Measurements from ENCODE around the gene COL18A1. TPM values are rescaled to one million over a fixed set of nuclear protein-coding genes. Genes with fewer than 3 reads are reported as not detected.
"Not testable (repeated sequence)": the region's sequence is repeated elsewhere in the genome, so short reads cannot be mapped to it uniquely, and the experiment has no call there.

COL18A1 gene
- total RNA-seq, 2 donors from 2014 or later: 0.31 to 1.3 TPM

DNA sequence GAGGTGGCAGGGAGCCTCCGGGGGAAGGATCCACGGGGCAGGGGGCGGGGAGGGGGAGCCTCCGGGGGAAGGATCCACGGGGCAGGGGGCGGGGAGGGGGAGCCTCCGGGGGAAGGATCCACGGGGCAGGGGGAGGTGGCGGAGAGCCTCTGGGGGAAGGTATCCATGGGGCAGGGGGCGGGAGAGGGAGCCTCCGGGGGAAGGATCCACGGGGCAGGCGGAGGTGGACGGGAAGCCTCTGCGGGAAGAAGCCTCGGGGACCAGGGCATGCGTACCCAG, 126.1 kb downstream of the COL18A1 start:
- not testable (repeated sequence) for DNase-seq (ENCODE audit: low spot score); H3K4me3 Mint-ChIP-seq; H3K27me3 Mint-ChIP-seq

GRCh38 chr21:45531393-45532215, 126.6 kb downstream of the COL18A1 start:
- Mint-ChIP-seq H3K4me1 (ENCODE audit: low read depth in 2 of 2) (peaks cover 0 to 9% of the 10 kb centered on the region in 2 donors), H3K36me3 (no peaks in the 10 kb centered on the region), H3K27ac (no peak overlapping the region), H3K4me3 (no peak overlapping the region), H3K9me3 (no peaks in the 10 kb centered on the region), H3K27me3 (no peaks in the 10 kb centered on the region)
- DNase-seq (ENCODE audit: low spot score) (peak; percentile 56), ATAC-seq (no peak)

More for the DNA sequence above, 126.1 kb downstream of the COL18A1 start:
- not testable (repeated sequence) for H3K9me3 Mint-ChIP-seq; H3K36me3 Mint-ChIP-seq; ATAC-seq; H3K4me1 Mint-ChIP-seq (ENCODE audit: low read depth in 2 of 2); H3K27ac Mint-ChIP-seq

GRCh38 chr21:45532826-45533360, 127.9 kb downstream of the COL18A1 start:
- Mint-ChIP-seq H3K9me3 (no peaks in the 10 kb centered on the region), H3K27me3 (no peaks in the 10 kb centered on the region), H3K4me1 (ENCODE audit: low read depth in 2 of 2) (peaks cover 0 to 9% of the 10 kb centered on the region in 2 donors), H3K4me3 (no peak overlapping the region), H3K27ac (peak overlapping the region in 1 of 2 donors; percentile 54), H3K36me3 (no peaks in the 10 kb centered on the region)
- ATAC-seq: no peak
- peak; percentile 49 for DNase-seq (ENCODE audit: low spot score)

DNA sequence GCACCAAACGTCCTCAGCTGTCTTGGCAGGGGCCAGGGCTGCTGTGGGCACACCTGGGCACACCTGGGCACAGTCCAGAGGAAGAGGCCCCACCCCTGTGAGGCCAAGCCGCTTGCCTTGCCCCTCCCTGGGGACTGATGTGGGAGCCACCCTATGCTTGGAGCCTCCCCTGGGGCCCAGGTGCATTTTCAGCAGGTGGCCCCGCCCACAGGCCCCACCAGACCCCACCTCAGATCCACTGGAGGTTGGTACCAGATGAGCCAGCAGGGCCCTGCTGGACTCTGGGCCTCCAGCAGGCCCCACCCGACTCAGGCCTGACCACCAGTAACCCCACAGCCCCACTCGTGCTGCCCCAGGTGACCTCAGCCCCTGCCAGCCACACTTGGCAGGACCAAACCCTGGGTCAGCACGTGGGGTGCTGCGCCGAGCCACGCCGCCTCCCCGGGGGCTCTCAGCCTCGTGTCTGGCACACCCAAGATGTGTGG, 128.4 kb downstream of the COL18A1 start:
- peaks cover 0 to 9% of the 10 kb centered on the region in 2 donors for H3K4me1 Mint-ChIP-seq (ENCODE audit: low read depth in 2 of 2)
- H3K27ac Mint-ChIP-seq: no peak overlapping the region
- no peaks in the 10 kb centered on the region for H3K27me3 Mint-ChIP-seq
- no peak overlapping the region for H3K4me3 Mint-ChIP-seq
- no peaks in the 10 kb centered on the region for H3K36me3 Mint-ChIP-seq
- ATAC-seq (no peak), DNase-seq (ENCODE audit: low spot score) (peak; percentile 58)
- no peaks in the 10 kb centered on the region for H3K9me3 Mint-ChIP-seq

- peaks cover 0 to 9% of the 10 kb centered on the region in 2 donors for H3K4me1 Mint-ChIP-seq (ENCODE audit: low read depth in 2 of 2)
- no peaks in the 10 kb centered on the region for H3K9me3 Mint-ChIP-seq
- H3K36me3 Mint-ChIP-seq: no peaks in the 10 kb centered on the region
- no peak for ATAC-seq
- H3K27me3 Mint-ChIP-seq: no peaks in the 10 kb centered on the region
- no peak overlapping the region for H3K4me3 Mint-ChIP-seq
- H3K27ac Mint-ChIP-seq: no peak overlapping the region
- DNase-seq (ENCODE audit: low spot score): peak; percentile 57
Observed at GRCh38 chr21:45533846-45534635, 129.1 kb downstream of the COL18A1 start.

- H3K4me1 Mint-ChIP-seq (ENCODE audit: low read depth in 2 of 2): peaks cover 0 to 9% of the 10 kb centered on the region in 2 donors
- DNase-seq (ENCODE audit: low spot score): peak; percentile 49
- no peak for ATAC-seq
- H3K4me3 Mint-ChIP-seq: no peak overlapping the region
- H3K27me3 Mint-ChIP-seq: no peaks in the 10 kb centered on the region
- H3K27ac Mint-ChIP-seq: no peak overlapping the region
- H3K36me3 Mint-ChIP-seq: no peaks in the 10 kb centered on the region
- no peaks in the 10 kb centered on the region for H3K9me3 Mint-ChIP-seq
Observed at GRCh38 chr21:45534636-45535331, 129.8 kb downstream of the COL18A1 start.

DNA sequence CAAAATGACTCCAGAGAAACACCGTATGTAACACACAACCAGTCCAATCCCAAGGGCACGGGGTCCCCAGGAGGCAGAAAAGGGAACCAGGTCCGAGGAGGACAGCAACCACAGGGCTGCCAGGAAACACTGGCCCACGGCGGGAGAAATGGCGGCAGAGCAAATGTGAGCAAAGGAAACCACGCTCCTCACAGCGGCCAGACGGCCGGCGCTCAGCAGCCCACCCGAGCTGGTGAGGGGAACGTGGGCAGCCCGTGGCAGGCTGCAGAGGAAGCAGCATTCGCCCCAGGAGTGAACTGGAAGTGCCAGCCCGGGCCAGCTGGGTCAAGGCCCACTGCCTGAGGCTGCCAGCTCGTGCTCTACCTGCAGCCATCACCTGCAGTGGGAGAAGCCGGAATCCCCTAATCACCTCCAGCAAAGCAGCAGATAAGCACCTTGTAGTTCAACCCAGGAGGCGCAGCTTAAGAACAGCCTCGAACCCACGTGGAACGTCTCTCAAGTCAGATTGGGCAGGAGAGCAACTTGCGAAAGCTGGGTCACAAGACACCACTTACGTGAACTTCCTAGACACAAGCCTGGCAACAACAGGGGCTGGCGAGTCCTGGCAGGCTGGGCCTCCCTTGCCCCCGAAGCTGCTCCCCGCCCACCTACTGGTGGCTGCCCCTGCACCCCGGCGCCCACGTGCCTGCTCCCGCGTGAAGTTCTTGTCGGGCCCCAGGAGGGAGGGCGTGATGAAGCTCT, 130.5 kb downstream of the COL18A1 start:
- H3K9me3 Mint-ChIP-seq: no peaks in the 10 kb centered on the region
- H3K27ac Mint-ChIP-seq: no peak overlapping the region
- no peaks in the 10 kb centered on the region for H3K27me3 Mint-ChIP-seq
- no peak overlapping the region for H3K4me3 Mint-ChIP-seq
- DNase-seq (ENCODE audit: low spot score) (peak; percentile 55), ATAC-seq (no peak)
- H3K4me1 Mint-ChIP-seq (ENCODE audit: low read depth in 2 of 2): peaks cover 6 to 9% of the 10 kb centered on the region in 2 donors
- no peaks in the 10 kb centered on the region for H3K36me3 Mint-ChIP-seq

DNA sequence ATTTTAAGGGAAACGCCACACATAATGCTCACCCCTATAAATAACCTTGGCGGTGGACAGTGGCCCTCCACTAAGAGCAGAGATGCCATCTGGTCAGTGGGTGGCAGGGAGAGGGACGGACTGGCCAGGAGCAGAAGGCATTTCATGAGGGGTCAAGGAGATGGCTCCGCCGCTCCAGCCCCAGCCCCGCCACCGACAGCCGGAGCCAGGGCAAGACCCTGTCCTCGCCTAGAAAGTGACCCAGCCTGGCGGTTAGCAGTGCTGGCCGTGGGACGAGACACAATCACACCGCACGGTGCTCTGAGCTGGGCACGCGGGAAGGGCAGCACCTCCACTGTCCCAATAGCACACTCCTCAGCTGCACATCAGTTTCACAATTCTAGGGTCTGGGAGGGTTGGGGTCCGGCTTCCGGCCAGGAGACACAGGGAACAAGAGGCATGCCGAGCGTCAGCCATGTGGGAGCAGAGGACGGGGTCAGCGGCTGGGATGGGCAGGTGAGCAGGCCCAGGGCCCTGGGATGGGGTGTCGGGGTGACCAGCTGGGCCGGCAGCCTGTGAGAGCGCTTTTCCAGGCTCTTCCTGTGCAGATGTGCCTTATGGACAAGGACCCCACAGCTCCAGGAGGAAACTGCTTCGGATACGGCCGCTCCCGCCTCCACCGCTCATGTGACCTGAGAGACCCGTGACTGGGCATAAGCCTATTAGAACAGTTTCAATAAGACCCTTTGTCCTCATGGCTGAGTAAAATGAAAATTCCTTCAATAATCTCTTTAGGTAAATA, 131.5 kb downstream of the COL18A1 start:
- Mint-ChIP-seq H3K27me3 (no peaks in the 10 kb centered on the region), H3K9me3 (no peaks in the 10 kb centered on the region), H3K27ac (no peak overlapping the region), H3K4me1 (ENCODE audit: low read depth in 2 of 2) (peaks cover 9 to 11% of the 10 kb centered on the region in 2 donors), H3K36me3 (no peaks in the 10 kb centered on the region), H3K4me3 (no peak overlapping the region)
- DNase-seq (ENCODE audit: low spot score): peak; percentile 58
- ATAC-seq: no peak

GRCh38 chr21:45537111-45537745, 132.3 kb downstream of the COL18A1 start:
- Mint-ChIP-seq H3K36me3 (no peaks in the 10 kb centered on the region), H3K9me3 (no peaks in the 10 kb centered on the region), H3K27ac (no peak overlapping the region), H3K4me3 (no peak overlapping the region), H3K4me1 (ENCODE audit: low read depth in 2 of 2) (peaks cover 9 to 11% of the 10 kb centered on the region in 2 donors), H3K27me3 (no peaks in the 10 kb centered on the region)
- ATAC-seq (no peak), DNase-seq (ENCODE audit: low spot score) (peak; percentile 61)

GRCh38 chr21:45537746-45538291, 132.9 kb downstream of the COL18A1 start:
- DNase-seq (ENCODE audit: low spot score) (no peak), ATAC-seq (no peak)
- Mint-ChIP-seq H3K27ac (no peak overlapping the region), H3K9me3 (no peaks in the 10 kb centered on the region), H3K36me3 (no peaks in the 10 kb centered on the region), H3K4me1 (ENCODE audit: low read depth in 2 of 2) (peaks cover 6 to 11% of the 10 kb centered on the region in 2 donors), H3K4me3 (no peak overlapping the region), H3K27me3 (no peaks in the 10 kb centered on the region)

DNA sequence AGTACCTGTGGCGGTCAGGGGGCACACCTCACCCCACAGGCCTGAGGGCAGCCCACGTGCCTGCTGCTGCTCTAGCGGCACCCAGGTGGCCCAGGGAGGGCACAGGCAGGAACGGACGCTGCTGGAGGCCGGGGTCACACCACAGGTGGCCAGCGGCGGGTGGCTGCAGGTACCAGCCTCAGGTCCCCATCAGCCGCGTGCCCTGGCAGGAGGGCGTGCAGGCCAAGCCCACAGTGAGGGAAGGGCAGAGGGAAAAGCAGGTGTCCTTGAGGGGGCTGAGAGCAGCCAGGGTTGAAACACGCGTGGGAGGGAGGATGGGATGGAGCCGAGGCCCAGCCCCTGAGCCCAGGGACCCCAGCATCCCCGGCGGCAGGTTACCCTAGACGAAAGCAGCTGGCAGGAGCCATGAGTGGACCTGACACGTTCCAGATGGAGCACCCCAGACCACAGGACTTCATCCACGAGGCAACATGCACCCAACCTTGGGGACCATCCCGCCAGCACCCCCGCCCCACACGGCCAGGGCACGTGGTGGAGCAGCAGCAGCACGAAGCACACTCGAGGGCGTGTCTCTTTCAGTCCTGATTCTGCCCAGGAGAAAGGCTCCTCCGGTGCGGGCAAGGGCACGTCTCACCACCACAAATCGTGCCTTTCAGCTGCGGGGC, 133.5 kb downstream of the COL18A1 start:
- ATAC-seq (no peak), DNase-seq (ENCODE audit: low spot score) (peak; percentile 63)
- H3K27ac Mint-ChIP-seq: no peak overlapping the region
- no peaks in the 10 kb centered on the region for H3K36me3 Mint-ChIP-seq
- H3K9me3 Mint-ChIP-seq: no peaks in the 10 kb centered on the region
- no peak overlapping the region for H3K4me3 Mint-ChIP-seq
- H3K4me1 Mint-ChIP-seq (ENCODE audit: low read depth in 2 of 2): peaks cover 6 to 11% of the 10 kb centered on the region in 2 donors
- no peaks in the 10 kb centered on the region for H3K27me3 Mint-ChIP-seq
